Endothelial cell of umbilical vein (primary cell): Measurements from ENCODE around the gene STT3B. TPM values are rescaled to one million over a fixed set of nuclear protein-coding genes. Genes with fewer than 3 reads are reported as not detected.

Source experiments
- BruUV-seq: library from RNA; stranded (reverse); fragments of 400-500 nt; replicated peaks from 2 replicates; lab custom pipeline; 2021; lab: Mats Ljungman, UMichigan
- CTCF ChIA-PET: fragments of 300-600, 350-600 bp; sonication (Branson Sonifier 250); formaldehyde crosslinking; loops from one replicate; lab custom pipeline; 2021; ENCODE audit warnings: antibody characterized with exemption, inconsistent platforms; lab: Charles Lee
- POLR2A ChIA-PET: fragments of 300-600, 350-600 bp; sonication (Branson Sonifier 250); formaldehyde crosslinking; loops from one replicate; lab custom pipeline; 2021; ENCODE audit warnings: antibody characterized with exemption, inconsistent platforms; lab: Charles Lee
- DNase-seq: peaks from one replicate; pipeline ENCODE4 v3.0.0-alpha.2; 2011; ENCODE audit warnings: low read depth, low spot score
- FAIRE-seq: peaks from 2 replicates; lab custom pipeline; 2011; peaks lifted over from hg19 to GRCh38; lab: Jason Lieb, UNC
- H2AFZ ChIP-seq: 2 replicates; pipeline ENCODE4 v1.6.0; 2012; ENCODE audit warnings: low read depth, low read length, control low read depth, inconsistent platforms
- H3K27ac ChIP-seq: 2 replicates; pipeline ENCODE4 v1.5.1; 2011; ENCODE audit warnings: low read depth, mild to moderate bottlenecking, control low read depth, low read length, moderate library complexity; ENCODE audit not compliant: insufficient read depth
- H3K27me3 ChIP-seq, 2 experiments: 2 replicates each; pipeline versions ENCODE4 v1.6.0 to v1.6.1; 2011; ENCODE audit warnings: low read length in 2 of 2, mixed read lengths in 1 of 2; ENCODE audit not compliant: control insufficient read depth in 2 of 2, insufficient read depth in 2 of 2
- H3K36me3 ChIP-seq, 2 experiments: 2 replicates in 1 of 2; 3 replicates in 1 of 2; pipeline ENCODE4 v1.5.1; 2011; ENCODE audit warnings: low read length in 2 of 2, mild to moderate bottlenecking in 1 of 2, moderate library complexity in 1 of 2; ENCODE audit not compliant: control insufficient read depth in 2 of 2, insufficient read depth in 2 of 2; ENCODE audit errors: extremely low read depth in 1 of 2
- H3K4me1 ChIP-seq: 3 replicates; pipeline ENCODE4 v1.5.1; 2011; ENCODE audit warnings: mild to moderate bottlenecking, low read length; ENCODE audit not compliant: control insufficient read depth, insufficient read depth; ENCODE audit errors: extremely low read depth
- H3K4me2 ChIP-seq: 2 replicates; pipeline ENCODE4 v1.6.1; 2011; ENCODE audit warnings: low read length, control low read depth, mixed read lengths; ENCODE audit not compliant: insufficient read depth
- H3K4me3 ChIP-seq, 3 experiments: fragments of 200-600 bp in 1 of 3; sonication (generic), shearing (Covaris generic) in 1 of 3; replicated peaks in 1 of 3; 2 replicates each; pipeline ENCODE4 v1.5.1; 2011 to 2016; ENCODE audit warnings: control low read depth in 3 of 3, low read length in 3 of 3, mild to moderate bottlenecking in 2 of 3, inconsistent platforms in 1 of 3, low read depth in 1 of 3, moderate library complexity in 1 of 3; ENCODE audit not compliant: insufficient read depth in 1 of 3
- H3K79me2 ChIP-seq: 2 replicates; pipeline ENCODE4 v1.6.0; 2012; ENCODE audit warnings: low read length, inconsistent platforms; ENCODE audit not compliant: control insufficient read depth, insufficient read depth
- H3K9ac ChIP-seq: replicated peaks from 2 replicates; pipeline ENCODE3; 2011; ENCODE audit warnings: low read length, control low read depth; ENCODE audit not compliant: insufficient read depth; ENCODE audit errors: extremely low read depth
- H3K9me1 ChIP-seq: replicated peaks from 3 replicates; pipeline ENCODE4 v1.6.0; 2011; ENCODE audit warnings: mild to moderate bottlenecking, low read length; ENCODE audit not compliant: control insufficient read depth, insufficient read depth; ENCODE audit errors: extremely low read depth
- H3K9me3 ChIP-seq: replicated peaks from 2 replicates; pipeline ENCODE4 v1.5.1; 2012; ENCODE audit warnings: low read length, inconsistent platforms; ENCODE audit not compliant: control insufficient read depth, insufficient read depth
- H4K20me1 ChIP-seq: replicated peaks from 2 replicates; pipeline ENCODE3; 2011; ENCODE audit warnings: mild to moderate bottlenecking, low read length; ENCODE audit not compliant: control insufficient read depth, insufficient read depth; ENCODE audit errors: extremely low read depth
- EZH2 ChIP-seq: IDR thresholded peaks from 2 replicates; pipeline ENCODE4 v1.6.1; 2012; ENCODE audit warnings: borderline replicate concordance, low read depth, mild to moderate bottlenecking, moderate library complexity, low read length, inconsistent platforms; ENCODE audit not compliant: severe bottlenecking
- FOS ChIP-seq: IDR thresholded peaks from 2 replicates; pipeline ENCODE4 v1.6.1; 2011; ENCODE audit warnings: mild to moderate bottlenecking, low read length, moderate library complexity, borderline replicate concordance; ENCODE audit not compliant: insufficient read depth
- JUN ChIP-seq: IDR thresholded peaks from 2 replicates; pipeline ENCODE4 v1.6.1; 2011; ENCODE audit warnings: borderline replicate concordance, low read depth; ENCODE audit not compliant: insufficient read length, insufficient read depth
- MYC ChIP-seq: IDR thresholded peaks from one replicate; pipeline ENCODE4 v1.6.1; 2011; ENCODE audit warnings: mild to moderate bottlenecking, low read depth, low read length
- POLR2A ChIP-seq: IDR thresholded peaks from 2 replicates; pipeline ENCODE4 v1.6.1; 2012; ENCODE audit warnings: low read depth, mild to moderate bottlenecking, control low read depth, low read length
- dilution Hi-C: fragments of 300-500 bp; cut with MboI; formaldehyde crosslinking; loops from one replicate; pipeline ENCODE4 v1.15.0; 2019; ENCODE audit warnings: low sequenced_read_pairs; ENCODE audit not compliant: extremely low pct_ligation_motif_present
- intact Hi-C: fragments of 100-400 bp; cut with micrococcal nuclease; formaldehyde crosslinking; loops from one replicate; pipeline ENCODE4 v1.10.0; 2022
- polyA plus RNA-seq, 4 experiments: library from polyadenylated mRNA; depleted of rRNA in 3 of 4; stranded (reverse) in 3 of 4; unstranded in 1 of 4; fragments of >200 nt; gene quantifications; 2 replicates each; pipeline versions ENCODE4 v1.2.1 to v1.2.3, GENCODE V29; 2011 to 2012; ENCODE audit warnings: missing spikeins in 1 of 4
- total RNA-seq: library from RNA; stranded (reverse); gene quantifications from 2 replicates; pipeline ENCODE4 v1.2.3, GENCODE V29; 2021
- TF ChIP-seq, protein P1 (sequence below), 2 donors: IDR thresholded peaks; 1 replicate in 1 of 2; 2 replicates in 1 of 2; pipeline ENCODE4 v1.5.1; 2011; ENCODE audit warnings: low read length in 2 of 2, mild to moderate bottlenecking in 2 of 2, moderate library complexity in 2 of 2, control low read depth in 1 of 2, inconsistent platforms in 1 of 2, low read depth in 1 of 2; ENCODE audit not compliant: insufficient read depth in 1 of 2; ENCODE audit errors: extremely low read depth in 1 of 2

Gene STT3B
- total and polyA plus RNA-seq, 2 donors (not counting 3 experiments of a cell fraction or from before 2014, with no cell fraction given): 56.4 to 113 TPM

DNA sequence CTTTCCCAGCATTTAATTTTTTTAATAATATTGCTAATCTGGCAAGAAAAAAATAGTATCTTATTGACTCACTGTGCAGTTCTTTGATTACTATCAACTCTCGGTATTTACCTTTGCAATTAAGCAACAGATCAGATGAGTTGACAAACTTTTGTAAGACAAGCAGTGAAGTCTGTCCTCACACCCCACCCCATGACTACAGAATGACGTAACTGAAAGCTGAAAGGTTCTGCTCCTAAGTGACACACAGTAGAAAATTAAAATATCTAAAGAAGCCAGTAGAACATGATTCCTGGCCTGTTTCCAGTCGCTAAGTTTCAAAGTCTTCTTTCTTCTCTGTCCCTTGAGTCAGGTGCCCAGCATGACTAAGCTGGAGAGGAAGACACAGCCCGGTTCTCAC lies 135.5 kb downstream of the STT3B start:
- intact Hi-C loops (no loop called here), dilution Hi-C loops (no loop called here)
- Histone ChIP-seq H3K36me3 (no peaks in the 10 kb centered on the region), H3K27ac (no peak overlapping the region), H3K79me2 (no peaks in the 10 kb centered on the region), H3K4me2 (no peak overlapping the region), H2AFZ (no peak overlapping the region), H3K9ac (no peak overlapping the region), H3K4me1 (peaks cover 16% of the 10 kb centered on the region), H3K9me1 (no peaks in the 10 kb centered on the region), H3K9me3 (no peaks in the 10 kb centered on the region), H3K27me3 (no peaks in the 10 kb centered on the region), H3K4me3 (no peak overlapping the region), H4K20me1 (no peaks in the 10 kb centered on the region)
- DNase-seq: no peak
- no TSS peak for BruUV-seq
- no peak for FAIRE-seq
- ChIA-PET CTCF (no interaction called here), POLR2A (no interaction called here)
- no peak for TF ChIP-seq MYC
- TF ChIP-seq, protein P1, sequence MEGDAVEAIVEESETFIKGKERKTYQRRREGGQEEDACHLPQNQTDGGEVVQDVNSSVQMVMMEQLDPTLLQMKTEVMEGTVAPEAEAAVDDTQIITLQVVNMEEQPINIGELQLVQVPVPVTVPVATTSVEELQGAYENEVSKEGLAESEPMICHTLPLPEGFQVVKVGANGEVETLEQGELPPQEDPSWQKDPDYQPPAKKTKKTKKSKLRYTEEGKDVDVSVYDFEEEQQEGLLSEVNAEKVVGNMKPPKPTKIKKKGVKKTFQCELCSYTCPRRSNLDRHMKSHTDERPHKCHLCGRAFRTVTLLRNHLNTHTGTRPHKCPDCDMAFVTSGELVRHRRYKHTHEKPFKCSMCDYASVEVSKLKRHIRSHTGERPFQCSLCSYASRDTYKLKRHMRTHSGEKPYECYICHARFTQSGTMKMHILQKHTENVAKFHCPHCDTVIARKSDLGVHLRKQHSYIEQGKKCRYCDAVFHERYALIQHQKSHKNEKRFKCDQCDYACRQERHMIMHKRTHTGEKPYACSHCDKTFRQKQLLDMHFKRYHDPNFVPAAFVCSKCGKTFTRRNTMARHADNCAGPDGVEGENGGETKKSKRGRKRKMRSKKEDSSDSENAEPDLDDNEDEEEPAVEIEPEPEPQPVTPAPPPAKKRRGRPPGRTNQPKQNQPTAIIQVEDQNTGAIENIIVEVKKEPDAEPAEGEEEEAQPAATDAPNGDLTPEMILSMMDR (IDR thresholded peaks at IDR 0.05; ENCODE audit: extremely low read depth in 1 of 2, insufficient read depth in 1 of 2, low read depth in 1 of 2, low read length in 2 of 2): no peak

DNA sequence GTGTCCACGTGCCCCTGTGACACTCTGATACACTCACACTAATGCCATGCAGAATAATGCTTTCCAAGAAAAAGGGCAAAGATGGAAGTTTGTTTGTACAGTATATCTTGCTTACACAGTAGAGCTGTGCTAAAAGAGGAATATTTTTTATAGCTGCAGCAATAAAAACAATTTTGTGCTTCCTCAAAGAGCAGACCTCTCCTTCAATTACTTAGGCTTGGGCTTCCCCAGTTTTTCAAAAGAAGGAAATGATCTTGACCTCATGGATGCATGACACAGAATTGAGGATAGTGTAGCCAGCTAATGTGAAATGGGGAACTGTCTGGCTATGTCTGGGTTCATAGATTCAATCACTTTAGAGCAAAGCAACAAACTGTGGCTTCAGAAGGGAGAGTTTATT lies 137.4 kb downstream of the STT3B start:
- H2AFZ ChIP-seq: no peak overlapping the region
- no peaks in the 10 kb centered on the region for H3K9me1 ChIP-seq
- H3K36me3 ChIP-seq: no peaks in the 10 kb centered on the region
- H3K79me2 ChIP-seq: no peaks in the 10 kb centered on the region
- TF ChIP-seq JUN (no peak), EZH2 (no peak), MYC (no peak), POLR2A (no peak), FOS (peak; percentile 37)
- BruUV-seq: no TSS peak
- FAIRE-seq (peak; percentile 92), DNase-seq (peak; percentile 91)
- H3K27me3 ChIP-seq: no peaks in the 10 kb centered on the region
- intact Hi-C loops: no loop called here
- CTCF ChIA-PET: interaction anchor here (0.7 to 2.0 kb wide), 4 partner anchors 10 to 59 kb away, joined by 3 to 4 read pairs (median 3); no protein-coding TSS in a partner anchor
- no peak overlapping the region for H3K9ac ChIP-seq
- POLR2A ChIA-PET: no interaction called here
- no peak overlapping the region for H3K4me3 ChIP-seq
- dilution Hi-C loops: no loop called here
- no peaks in the 10 kb centered on the region for H4K20me1 ChIP-seq
- no peak overlapping the region for H3K27ac ChIP-seq
- no peak overlapping the region for H3K4me2 ChIP-seq
- H3K4me1 ChIP-seq: peaks cover 16% of the 10 kb centered on the region
- no peaks in the 10 kb centered on the region for H3K9me3 ChIP-seq
